ENCODE results near the gene ADA.
"Not testable (repeated sequence)": the region's sequence is repeated elsewhere in the genome, so short reads cannot be mapped to it uniquely, and the experiment has no call there.

ADA gene

DNA sequence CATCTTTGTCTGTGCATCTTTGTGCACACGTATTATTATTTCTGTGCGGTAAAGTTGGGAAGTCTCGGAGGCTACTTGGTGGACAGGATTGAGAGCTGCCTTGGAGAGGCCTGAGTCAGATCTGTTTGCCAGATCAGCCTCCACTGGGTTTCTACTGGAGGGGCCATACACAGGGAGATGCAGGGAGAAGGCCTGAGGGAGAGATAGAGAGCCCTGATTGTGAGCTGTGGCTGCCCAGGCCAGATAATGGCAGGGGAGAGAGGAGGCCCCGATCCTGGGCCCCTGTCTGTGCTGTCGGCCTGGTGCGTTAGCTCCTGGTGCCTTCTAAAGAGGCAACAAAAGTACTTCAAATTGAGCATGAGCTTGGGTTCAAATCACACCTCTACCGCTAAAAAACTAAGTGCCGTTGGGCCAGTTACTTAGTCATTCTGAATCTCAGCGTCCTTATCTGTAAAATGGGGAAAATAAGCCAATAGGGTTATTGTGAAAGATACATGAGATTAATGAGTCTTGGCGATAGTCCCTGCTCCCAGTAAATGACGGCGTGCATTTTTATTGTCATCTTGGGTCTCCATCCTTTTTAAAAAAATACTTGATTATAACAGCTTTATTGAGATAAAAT lies 27.6 kb upstream of the ADA start:
- DNase-seq (ENCODE audit: low read depth in 2 of 2, low spot score in 1 of 2): no peak

DNA sequence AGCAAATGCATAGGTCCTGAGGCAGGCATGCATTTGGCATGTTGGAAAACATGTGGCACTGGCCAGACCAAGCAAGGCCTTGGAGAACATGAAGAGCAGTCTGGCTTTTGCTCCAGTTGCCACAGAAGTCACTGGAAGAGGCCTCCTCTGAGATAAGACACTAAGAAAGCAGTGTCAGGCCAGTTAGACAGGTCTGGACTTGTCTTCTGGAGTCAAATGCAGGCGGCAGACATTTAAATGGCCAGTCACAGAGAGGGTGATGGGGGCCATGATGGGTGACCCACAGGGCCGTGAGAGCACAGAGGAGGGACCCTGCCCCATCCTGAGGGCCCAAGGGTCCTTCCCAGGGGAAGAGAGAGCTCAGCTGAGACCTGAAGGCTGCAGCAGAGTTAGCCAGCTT lies 26.7 kb upstream of the ADA start:
- no peak for DNase-seq (ENCODE audit: low read depth in 2 of 2, low spot score in 1 of 2)

DNA sequence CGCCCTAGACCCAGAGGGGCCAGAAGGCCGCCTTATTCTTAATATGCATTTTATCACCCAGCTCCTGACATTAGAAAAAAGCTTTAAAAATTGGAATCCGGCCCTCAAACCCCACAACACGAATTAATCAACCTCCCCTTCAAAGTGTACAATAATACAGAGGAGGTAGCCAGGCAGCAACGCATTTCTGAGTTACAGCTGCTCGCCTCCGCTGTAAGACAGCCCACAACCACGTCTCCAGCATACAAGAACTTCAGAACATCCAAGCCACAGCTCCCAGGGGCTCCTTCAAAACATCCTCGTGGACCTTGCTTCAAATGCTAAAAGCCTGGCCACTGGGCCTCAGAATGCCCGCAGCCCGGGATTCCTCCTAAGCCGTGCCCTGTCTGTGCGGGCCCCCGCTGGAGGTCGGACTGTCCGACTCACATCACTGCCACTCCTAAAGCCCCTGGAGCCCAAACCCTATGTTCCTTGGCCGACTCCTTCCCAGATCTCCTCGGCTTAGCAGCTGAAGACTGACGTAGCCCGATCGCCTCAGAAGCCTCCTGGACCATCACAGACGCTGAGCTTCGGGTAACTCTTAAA lies 20.9 kb upstream of the ADA start:
- not testable (repeated sequence) for DNase-seq (ENCODE audit: low read depth in 2 of 2, low spot score in 1 of 2)

DNA sequence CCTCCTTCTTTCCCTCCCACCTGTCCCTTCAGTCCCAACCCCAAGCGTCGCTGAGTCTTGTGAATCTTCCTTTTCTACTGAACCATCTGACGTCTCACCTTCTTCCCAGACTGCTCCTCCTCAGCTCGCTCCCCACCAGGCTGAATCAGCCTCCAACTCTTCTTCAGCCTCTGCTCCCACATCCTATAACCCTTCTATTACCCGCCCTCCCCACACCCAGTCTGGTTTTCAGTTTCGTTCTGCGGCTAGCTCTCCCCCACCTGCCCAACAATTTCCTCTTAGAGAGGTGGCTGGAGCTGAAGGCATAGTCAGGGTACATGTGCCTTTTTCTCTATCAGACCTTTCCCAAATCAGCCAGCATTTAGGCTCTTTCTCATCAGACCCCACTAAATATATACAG lies 20.0 kb upstream of the ADA start:
- peak; percentile 19 to 45 for DNase-seq (ENCODE audit: low read depth in 2 of 2, low spot score in 1 of 2)

DNA sequence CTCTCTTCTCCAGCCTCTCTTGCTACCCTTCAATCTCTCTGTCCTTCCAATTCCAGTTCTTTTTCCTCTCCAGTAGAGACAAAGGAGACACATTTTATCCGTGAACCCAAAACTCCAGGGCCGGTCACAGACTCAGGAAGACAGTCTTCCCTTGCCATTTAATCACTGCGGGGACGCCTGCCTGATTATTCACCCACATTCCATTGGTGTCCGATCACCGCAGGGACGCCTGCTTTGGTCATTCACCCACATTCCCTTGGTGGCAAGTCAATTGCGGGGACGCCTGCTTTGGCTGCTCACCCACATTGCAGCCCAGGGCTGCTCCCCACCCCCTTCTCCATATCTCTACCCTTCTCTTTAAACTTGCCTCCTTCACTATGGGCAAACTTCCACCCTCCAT lies 19.4 kb upstream of the ADA start:
- DNase-seq (ENCODE audit: low read depth in 2 of 2, low spot score in 1 of 2): not testable (repeated sequence)

DNA sequence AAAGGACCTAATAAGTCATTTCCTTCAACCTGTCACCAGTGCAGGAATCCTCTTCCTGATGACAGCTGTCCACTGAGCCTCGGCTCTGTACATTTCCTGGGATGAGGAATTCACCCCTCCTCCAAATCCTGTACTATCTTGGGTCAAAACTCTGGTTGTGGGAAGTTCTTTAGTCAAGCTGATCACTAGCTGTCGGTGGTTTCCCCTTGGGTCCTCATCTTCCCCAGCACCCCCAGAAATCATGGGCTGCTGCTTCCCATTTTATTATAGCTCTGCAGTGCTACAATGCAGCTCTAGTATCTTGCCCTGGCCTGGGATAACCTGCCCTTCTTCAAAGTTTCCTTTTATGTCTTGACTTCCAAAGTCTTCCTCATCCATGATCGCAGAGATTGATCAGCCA lies 14.6 kb upstream of the ADA start:
- no peak for DNase-seq (ENCODE audit: low read depth in 2 of 2, low spot score in 1 of 2)

DNA sequence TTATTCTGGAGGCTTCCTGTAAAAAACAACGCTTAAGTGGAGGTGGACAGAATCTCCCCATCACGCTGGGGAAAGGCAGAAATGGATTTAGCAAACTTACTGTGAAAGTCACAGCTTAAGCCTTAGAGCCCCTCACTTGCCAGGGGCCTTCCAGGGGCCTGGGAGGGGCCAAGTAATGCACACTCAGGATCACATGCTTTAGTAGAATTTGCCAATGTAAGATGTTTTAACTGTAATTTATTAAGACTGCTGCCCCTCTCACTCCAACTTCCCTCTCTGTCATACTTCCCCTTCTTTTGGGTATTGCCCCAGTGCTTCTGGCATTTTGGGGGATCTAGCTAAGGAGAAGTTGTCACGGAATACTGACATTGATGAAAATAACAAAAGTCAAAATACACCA lies 12.6 kb upstream of the ADA start:
- DNase-seq (ENCODE audit: low read depth in 2 of 2, low spot score in 1 of 2): no peak

DNA sequence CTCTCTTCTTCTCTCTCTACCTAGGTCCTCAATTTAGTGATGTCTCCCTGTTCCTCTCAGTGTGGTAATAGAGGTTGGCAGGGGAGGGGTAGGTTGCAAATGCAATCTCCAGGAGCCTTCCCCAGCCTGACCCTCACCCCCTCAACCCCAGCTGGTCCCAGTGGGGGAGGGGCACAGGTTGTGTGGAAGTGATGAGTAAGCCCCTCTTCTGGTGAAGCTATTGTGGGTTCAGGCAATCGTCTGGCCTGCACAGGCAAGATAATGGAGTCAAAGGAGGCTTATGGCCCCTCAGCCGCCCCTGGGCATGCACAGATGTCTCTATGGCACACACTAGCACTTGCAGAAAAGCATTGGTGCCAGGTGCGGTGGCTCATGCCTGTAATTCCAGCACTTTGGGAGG lies 10.8 kb upstream of the ADA start:
- no peak for DNase-seq (ENCODE audit: low read depth in 2 of 2, low spot score in 1 of 2)

DNA sequence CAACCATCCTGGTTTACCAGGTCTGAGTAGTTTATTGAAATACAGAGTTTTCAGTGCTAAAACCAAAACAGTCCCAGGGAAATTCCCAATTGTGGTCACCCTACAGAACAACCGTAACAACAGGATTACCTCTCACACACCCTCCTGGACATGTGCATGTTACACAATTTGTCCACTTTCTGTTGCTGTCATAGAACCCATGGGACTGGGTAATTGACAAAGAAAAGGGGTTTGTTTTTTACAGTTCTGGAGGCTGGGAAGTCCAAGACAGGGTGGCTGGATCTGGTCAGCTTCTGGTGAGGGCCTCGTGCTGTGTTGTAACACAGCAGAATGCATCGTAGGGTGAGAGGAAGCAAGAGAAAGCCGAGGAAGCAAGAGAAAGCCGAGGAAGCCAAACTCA lies 9.1 kb upstream of the ADA start:
- DNase-seq (ENCODE audit: low read depth in 2 of 2, low spot score in 1 of 2): no peak

DNA sequence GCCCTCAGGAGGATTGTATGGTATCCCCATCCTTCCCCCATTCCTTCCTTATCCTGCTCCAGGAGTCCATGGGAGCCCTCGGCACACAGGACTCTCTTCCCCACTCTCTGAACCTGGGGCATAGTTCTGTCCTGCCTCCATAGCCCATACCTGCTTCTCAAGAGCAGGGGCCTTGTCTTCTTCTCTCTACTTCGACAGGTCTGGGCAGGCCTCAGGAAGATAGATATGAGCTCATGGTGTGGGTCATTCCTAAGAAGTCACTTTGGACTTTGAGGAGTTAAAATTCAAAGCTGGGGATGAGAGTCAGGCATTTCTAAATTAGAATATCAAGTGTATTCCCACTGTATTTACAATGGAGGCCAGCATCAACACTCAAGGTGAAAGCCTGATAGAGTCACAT lies 8.4 kb upstream of the ADA start:
- no peak for DNase-seq (ENCODE audit: low read depth in 2 of 2, low spot score in 1 of 2)

DNA sequence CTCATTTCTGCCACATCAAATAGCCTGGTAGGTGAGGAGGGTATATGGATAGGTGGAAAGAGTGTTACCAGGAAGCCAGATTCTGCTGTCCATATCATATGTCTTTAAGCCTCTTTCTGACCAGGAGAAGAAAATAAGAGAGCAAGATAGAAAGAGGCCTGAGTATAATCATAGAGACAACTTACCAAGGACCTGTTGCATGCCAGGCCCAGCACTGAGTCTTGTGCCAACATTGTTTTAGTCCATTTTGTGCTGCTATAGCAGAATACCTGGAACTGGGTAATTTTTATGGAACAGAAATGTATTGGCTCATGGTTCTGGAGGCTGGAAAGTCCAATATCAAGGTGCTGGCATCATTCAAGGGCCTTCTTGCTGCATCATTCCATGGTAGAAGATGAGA lies 7.3 kb upstream of the ADA start:
- DNase-seq (ENCODE audit: low read depth in 2 of 2, low spot score in 1 of 2): no peak

DNA sequence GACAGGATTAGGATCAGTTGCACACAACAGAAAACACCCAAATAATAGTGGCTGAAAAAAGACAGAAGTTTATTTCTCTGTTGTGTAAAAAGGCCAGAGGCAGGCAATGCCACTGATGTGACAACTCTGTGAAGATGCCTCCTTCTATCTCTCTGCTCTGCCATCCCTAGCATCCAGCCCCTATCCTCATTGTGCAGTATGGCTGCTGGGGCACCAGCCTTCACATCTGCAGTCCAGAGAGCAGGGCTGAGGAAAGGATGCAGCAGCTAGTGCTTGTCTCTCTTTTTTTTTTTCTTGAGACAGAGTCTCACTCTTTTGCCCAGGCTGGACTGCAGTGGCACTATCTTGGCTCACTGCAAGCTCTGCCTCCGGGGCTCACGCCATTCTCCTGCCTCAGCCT lies 6.4 kb upstream of the ADA start:
- DNase-seq (ENCODE audit: low read depth in 2 of 2, low spot score in 1 of 2): no peak

DNA sequence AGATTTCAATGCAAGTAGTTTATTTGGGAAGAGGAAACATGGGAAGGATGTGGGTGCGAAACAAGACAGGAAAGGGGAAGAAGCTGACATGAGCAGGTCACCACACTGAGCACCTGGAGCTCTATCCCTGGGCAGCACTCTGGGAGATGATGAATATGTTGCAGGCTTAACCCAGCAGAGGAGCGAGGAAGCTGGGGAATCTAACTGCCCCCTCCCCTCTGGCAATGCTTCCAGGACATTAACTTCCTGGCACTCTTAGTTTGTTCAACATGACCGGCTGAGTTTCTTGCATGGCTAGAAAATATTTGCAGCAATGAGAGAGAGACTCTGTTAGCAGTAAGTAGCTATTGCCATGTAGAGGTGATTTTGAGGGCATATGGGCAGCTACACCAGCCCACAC lies 4.9 kb upstream of the ADA start:
- DNase-seq (ENCODE audit: low read depth in 2 of 2, low spot score in 1 of 2): no peak

DNA sequence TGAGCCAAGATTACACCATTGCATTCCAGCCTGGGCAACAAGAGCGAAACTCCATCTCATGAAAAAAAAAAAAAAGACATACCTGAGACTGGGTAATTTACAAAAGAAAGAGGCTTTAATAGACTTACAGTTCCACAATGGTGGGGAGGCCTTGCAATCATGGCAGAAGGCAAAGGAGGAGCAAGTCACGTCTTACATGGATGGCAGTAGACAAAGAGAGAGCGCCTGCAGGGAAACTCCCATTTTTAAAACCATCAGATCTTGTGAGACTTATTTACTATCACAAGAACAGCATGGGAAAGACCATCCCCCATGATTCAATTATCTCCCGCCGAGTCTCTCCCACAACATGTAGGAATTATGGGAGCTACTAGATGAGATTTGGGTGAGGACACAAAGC lies 2.7 kb upstream of the ADA start:
- not testable (repeated sequence) for DNase-seq (ENCODE audit: low read depth in 2 of 2, low spot score in 1 of 2)

DNA sequence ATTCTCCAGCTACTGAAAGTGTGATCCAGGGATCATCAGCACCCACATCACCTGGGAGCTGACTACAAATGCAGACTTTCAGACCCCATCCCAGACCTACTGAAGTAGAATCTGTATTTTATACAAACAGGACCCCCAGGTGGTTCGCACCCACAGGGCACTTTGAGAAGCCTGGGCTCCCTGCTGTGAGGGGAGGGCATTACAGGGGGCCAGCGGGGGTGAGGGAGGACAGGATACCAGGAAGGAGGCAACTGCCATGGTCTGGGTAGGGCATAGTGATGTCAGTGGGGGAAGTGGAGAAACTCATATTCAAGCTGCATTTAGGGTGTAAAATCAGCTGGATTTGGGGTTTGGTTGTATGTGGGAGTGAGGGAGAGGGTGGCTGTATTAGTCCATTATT lies 2.0 kb upstream of the ADA start:
- no peak for DNase-seq (ENCODE audit: low read depth in 2 of 2, low spot score in 1 of 2)

DNA sequence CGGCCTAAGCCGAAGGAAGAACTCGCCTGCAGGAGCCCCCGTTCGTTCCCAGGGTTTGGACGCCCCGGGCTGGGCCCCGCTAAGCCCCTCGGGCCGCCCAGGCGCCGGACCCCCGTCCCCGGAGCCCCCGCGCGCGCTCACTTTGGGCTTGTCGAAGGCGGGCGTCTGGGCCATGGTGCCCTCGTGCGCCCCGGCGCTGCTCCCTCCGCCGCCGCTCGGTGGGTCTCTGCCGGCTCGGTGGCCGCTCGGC lies 140 bp downstream of the ADA start:
- no peak for DNase-seq (ENCODE audit: low read depth in 2 of 2, low spot score in 1 of 2)

DNA sequence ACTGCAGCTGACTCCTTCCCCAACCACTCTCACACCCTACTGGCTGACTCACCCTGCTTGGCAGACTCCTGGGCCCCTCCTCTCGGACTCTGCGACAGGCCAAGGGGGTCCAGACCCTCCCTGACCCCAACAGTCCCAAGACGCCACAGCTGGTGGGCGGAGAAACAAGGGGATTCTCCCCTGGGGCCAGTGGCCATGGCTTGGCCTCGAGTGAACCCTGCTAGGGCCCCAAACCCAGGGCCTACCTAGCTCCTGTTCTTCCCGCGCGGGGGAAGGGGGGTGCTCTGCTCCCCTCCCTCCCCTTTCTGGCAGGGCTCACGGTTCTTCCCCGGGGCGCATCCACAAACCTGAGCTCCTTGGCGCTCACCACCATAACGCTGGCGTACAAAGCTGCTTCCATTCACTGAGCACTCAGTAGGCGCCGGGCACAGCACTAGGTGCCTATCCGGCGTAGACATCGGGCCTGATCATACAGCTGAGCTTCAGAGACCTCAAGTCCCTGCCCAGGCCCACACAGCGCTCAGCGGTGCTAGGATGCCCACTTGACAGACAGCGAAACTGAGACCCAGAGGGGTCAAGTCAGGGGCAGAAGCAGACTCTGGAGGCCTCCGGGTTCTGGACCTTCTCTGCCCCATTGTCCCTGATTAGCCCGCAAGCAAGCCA lies 597 bp downstream of the ADA start:
- no peak for DNase-seq (ENCODE audit: low read depth in 2 of 2, low spot score in 1 of 2)

DNA sequence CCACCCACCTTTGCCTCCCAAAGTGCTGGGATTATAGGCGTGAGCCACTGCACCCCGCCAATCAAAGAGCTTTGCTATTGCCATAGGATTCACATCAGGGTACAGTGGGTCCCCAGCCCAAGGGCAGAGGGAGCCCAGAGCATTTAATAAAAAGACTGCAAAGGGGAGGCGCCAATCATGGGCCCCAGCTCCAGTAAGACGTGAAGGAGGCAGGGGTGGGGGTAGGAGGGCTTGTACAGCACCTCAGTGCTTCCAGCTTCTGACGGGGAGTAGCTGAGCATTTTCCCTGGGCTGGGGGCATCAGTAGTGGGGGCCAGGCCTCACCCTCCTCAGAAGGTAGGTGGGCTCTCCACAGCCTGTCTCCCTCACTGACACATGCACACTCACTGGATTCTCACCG lies 1.5 kb downstream of the ADA start:
- no peak for DNase-seq (ENCODE audit: low read depth in 2 of 2, low spot score in 1 of 2)

DNA sequence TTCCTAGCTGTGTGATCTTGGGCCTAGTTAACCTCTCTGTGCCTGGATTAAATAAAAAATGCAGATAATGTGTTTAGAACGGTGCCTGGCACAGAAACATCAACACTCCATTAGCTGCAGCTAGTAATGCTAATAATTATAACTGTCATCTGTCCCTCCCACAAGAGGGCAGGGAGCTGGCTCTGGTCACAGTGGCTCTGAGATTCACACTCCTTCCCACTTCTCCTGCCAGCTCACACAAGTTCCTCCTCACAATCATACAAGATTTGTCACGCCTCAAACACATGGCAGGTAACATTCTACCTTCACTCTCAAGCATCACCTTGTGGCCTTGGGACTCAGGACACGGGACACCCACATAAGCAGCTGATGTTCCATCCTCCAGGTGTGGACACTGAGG lies 2.4 kb downstream of the ADA start:
- no peak for DNase-seq (ENCODE audit: low read depth in 2 of 2, low spot score in 1 of 2)

DNA sequence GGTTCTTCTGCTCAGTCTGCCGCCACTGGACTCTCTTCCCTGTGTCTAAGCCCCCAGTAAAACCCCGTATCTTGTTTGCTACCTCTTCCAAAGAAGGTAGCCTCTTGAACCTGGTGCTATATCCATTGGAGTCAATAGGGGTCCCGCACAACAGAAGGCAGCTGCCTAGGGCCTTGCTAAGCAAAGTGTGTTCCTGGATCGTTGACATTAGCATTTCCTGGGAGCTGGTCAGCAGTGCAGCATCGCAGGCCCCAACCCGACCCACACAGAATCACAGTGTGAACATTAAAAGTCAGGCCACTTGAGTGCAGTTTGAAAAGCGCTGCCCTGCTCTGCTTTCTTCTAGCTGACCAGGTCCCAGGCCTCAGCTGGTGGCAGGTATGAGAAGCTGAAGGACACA lies 2.9 kb downstream of the ADA start:
- no peak for DNase-seq (ENCODE audit: low read depth in 2 of 2, low spot score in 1 of 2)

DNA sequence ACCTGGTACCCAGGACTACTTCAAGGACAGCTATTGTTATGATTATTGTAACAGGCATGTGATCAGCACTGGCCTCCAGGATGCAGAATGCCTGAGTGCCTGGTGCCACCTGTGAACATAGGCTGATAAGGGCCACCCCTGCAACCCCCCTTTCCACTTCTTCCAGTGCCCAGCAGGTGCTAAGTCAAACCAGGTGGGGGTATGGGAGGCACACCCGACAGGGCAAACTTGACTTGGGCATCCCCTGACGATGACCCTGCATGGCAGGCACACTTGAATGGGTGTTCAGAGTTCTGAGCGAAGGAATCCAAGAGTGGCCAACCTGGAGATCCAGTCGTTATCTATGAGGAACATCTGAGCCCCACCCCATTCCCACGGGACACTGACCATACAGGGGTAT lies 3.4 kb downstream of the ADA start:
- no peak for DNase-seq (ENCODE audit: low read depth in 2 of 2, low spot score in 1 of 2)

DNA sequence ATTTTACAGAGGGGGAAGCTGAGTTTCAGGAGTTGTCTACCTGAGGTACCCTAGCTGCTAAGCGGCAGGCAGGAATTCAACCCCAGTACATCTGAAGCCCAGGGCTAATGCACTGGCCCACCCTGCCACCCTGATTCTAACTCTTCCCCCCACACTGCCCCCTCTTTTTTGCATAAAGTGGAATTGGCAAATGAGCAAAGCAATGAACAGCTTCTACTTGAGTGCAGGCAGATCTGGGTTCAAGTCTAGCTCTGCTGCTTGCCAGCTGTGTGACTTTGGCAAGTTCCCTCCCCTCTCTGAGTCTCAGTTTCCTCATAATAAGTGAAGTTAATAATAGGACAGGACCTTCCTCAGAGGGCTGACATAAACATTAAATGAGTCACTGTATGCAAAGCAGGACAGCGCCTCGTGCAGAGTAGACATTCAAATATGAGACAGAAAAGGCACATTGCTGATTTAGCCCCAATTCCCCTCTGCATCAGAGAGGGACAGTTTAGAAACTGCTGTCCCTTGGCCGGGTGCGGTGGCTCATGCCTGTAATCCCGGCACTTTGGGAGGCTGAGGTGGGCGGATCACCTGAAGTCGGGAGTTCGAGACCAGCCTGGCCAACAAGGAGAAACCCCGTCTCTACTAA lies 4.7 kb downstream of the ADA start:
- DNase-seq (ENCODE audit: low read depth in 2 of 2, low spot score in 1 of 2): no peak

All from stimulated activated CD8-positive, alpha-beta memory T cell treated with anti-CD3 and anti-CD28 coated beads, Interleukin-4, amount 100 ng/mL, for 1 hour (primary cell).